DND-41 (cell line): Measurements from ENCODE around the gene PTPRG.

Source experiments
- ATAC-seq: fragments of 200-7000 bp; cut with Tn5 transposase; 3 replicates; pipeline ENCODE4 v1.9.1; 2021; ENCODE audit warnings: low read depth; ENCODE audit not compliant: insufficient read depth
- DNase-seq: peaks from one replicate; pipeline ENCODE4 v3.0.0-alpha.2; 2020
- H2AFZ ChIP-seq: 2 replicates; pipeline ENCODE4 v1.6.0; 2012; ENCODE audit warnings: low read depth, low read length
- H3K27ac ChIP-seq: 2 replicates; pipeline ENCODE4 v1.5.1; 2012; ENCODE audit warnings: low read length, inconsistent platforms
- H3K27me3 ChIP-seq: fragments of 200-600 bp; sonication (generic); 2 replicates; pipeline ENCODE4 v1.6.0; 2012; ENCODE audit warnings: low read length, mild to moderate bottlenecking, inconsistent platforms; ENCODE audit not compliant: insufficient read depth, poor library complexity
- H3K36me3 ChIP-seq: 2 replicates; pipeline ENCODE4 v1.5.1; 2012; ENCODE audit warnings: low read length, inconsistent platforms; ENCODE audit not compliant: insufficient read depth
- H3K4me1 ChIP-seq: 2 replicates; pipeline ENCODE4 v1.5.1; 2012; ENCODE audit warnings: mild to moderate bottlenecking, low read length; ENCODE audit not compliant: insufficient read depth
- H3K4me2 ChIP-seq: 2 replicates; pipeline ENCODE4 v1.6.0; 2012; ENCODE audit warnings: mild to moderate bottlenecking, moderate library complexity, low read length, inconsistent platforms; ENCODE audit not compliant: insufficient read depth
- H3K4me3 ChIP-seq, 2 experiments: fragments of 200-600 bp in 1 of 2; shearing (Covaris generic) in 1 of 2; 2 replicates each; pipeline ENCODE4 v1.5.1; 2012 to 2016; ENCODE audit warnings: inconsistent platforms in 2 of 2, low read length in 2 of 2, mild to moderate bottlenecking in 2 of 2, low read depth in 1 of 2, moderate library complexity in 1 of 2
- H3K79me2 ChIP-seq: 2 replicates; pipeline ENCODE4 v1.6.0; 2012; ENCODE audit warnings: low read length, inconsistent platforms; ENCODE audit not compliant: insufficient read depth
- H3K9ac ChIP-seq: 2 replicates; pipeline ENCODE4 v1.6.0; 2012; ENCODE audit warnings: low read depth, mild to moderate bottlenecking, inconsistent platforms, low read length, moderate library complexity
- H3K9me3 ChIP-seq: 2 replicates; pipeline ENCODE4 v1.5.1; 2012; ENCODE audit warnings: low read length, moderate library complexity, mild to moderate bottlenecking, inconsistent platforms; ENCODE audit not compliant: insufficient read depth, severe bottlenecking
- H4K20me1 ChIP-seq: 2 replicates; pipeline ENCODE4 v1.6.0; 2012; ENCODE audit warnings: low read length; ENCODE audit not compliant: insufficient read depth
- EZH2 ChIP-seq: IDR thresholded peaks from 3 replicates; pipeline ENCODE4 v1.6.1; 2012; ENCODE audit warnings: borderline replicate concordance, low read depth, mild to moderate bottlenecking, moderate library complexity, low read length, inconsistent platforms; ENCODE audit not compliant: severe bottlenecking
- TF ChIP-seq, protein P1 (sequence below): IDR thresholded peaks from 2 replicates; pipeline ENCODE4 v1.5.1; 2012; ENCODE audit warnings: borderline replicate concordance, low read length, moderate library complexity, mild to moderate bottlenecking; ENCODE audit not compliant: poor library complexity, severe bottlenecking; ENCODE audit errors: extremely low read depth

PTPRG gene

DNA sequence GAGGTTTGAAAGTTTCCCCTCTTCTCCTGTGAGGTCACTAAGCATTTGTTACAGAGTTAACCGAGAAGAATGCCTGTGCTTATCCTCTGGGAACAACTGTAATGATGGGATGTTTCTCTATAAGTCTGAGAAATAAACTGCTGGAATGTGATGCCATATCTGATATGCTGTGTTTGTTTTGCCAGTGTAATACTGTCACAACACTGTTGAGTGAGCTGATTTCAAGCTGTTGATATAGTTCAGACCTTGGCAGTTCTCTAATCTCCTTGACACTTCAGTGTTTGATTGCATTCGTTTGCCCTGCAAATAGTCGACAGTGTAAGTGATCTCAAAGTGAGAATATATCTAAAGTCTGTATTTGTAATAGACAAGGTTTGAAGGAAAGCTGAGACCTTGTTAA lies 73.3 kb downstream of the PTPRG start:
- ATAC-seq (no peak), DNase-seq (no peak)
- H3K27me3 ChIP-seq: no peaks in the 10 kb centered on the region
- no peaks in the 10 kb centered on the region for H3K79me2 ChIP-seq
- H3K36me3 ChIP-seq: no peaks in the 10 kb centered on the region
- H3K9me3 ChIP-seq: no peaks in the 10 kb centered on the region
- H3K9ac ChIP-seq: no peak overlapping the region
- no peak overlapping the region for H2AFZ ChIP-seq
- no peaks in the 10 kb centered on the region for H3K4me1 ChIP-seq
- no peak for TF ChIP-seq EZH2
- TF ChIP-seq, protein P1, sequence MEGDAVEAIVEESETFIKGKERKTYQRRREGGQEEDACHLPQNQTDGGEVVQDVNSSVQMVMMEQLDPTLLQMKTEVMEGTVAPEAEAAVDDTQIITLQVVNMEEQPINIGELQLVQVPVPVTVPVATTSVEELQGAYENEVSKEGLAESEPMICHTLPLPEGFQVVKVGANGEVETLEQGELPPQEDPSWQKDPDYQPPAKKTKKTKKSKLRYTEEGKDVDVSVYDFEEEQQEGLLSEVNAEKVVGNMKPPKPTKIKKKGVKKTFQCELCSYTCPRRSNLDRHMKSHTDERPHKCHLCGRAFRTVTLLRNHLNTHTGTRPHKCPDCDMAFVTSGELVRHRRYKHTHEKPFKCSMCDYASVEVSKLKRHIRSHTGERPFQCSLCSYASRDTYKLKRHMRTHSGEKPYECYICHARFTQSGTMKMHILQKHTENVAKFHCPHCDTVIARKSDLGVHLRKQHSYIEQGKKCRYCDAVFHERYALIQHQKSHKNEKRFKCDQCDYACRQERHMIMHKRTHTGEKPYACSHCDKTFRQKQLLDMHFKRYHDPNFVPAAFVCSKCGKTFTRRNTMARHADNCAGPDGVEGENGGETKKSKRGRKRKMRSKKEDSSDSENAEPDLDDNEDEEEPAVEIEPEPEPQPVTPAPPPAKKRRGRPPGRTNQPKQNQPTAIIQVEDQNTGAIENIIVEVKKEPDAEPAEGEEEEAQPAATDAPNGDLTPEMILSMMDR: no peak
- H3K27ac ChIP-seq: no peak overlapping the region
- H4K20me1 ChIP-seq: no peaks in the 10 kb centered on the region
- no peak overlapping the region for H3K4me3 ChIP-seq
- H3K4me2 ChIP-seq: no peak overlapping the region

DNA sequence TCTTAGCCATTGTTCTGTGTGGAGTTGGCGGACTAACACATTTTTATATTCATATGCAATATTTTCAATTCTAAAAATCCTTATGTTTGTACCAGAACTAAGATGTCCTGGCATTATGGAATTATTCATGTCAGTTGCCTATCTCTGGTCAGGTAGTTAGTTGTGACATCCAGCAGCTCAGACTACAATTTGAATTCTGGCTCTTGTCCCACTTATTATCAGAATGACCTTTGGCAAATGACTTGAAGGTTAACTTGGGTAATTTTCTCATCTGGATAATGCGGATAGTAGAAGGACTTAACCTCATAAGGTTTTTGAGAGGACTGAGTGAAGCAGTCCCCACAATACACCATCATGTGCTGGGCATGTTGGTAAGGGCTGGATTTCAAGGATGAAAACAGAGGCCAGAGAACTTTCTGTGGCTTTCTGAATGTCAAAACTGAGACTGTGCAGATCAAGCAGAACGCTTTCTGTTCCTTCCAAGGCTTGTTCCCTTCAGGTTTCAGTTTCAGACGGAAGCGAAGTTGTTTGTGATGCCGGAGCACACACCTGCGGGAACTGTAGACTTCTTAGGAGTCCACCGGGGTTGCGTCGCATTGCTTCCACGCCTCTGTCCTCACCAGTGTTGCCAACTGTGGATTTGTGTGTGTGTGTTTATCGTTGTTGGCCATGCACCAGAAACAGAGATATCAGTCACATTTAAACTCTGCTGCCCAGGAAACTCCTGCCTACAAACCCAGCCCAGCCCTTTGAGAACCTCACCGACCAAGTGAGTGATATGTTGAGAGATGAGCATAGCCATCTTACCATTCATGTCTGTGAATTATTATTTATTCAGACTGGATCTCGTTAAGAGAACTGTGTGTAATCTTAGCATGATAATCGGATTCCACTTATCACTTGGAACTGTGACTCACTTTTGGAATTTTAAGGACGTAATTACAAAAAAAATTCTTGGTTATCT lies 76.0 kb downstream of the PTPRG start:
- Histone ChIP-seq H3K27me3 (no peaks in the 10 kb centered on the region), H3K9me3 (no peaks in the 10 kb centered on the region), H3K79me2 (no peaks in the 10 kb centered on the region), H3K9ac (no peak overlapping the region), H3K4me3 (no peak overlapping the region), H3K36me3 (no peaks in the 10 kb centered on the region), H4K20me1 (no peaks in the 10 kb centered on the region), H3K4me1 (no peaks in the 10 kb centered on the region), H3K27ac (no peak overlapping the region), H3K4me2 (no peak overlapping the region), H2AFZ (no peak overlapping the region)
- ATAC-seq: no peak
- DNase-seq: no peak
- no peak for TF ChIP-seq EZH2
- TF ChIP-seq, protein P1: no peak

DNA sequence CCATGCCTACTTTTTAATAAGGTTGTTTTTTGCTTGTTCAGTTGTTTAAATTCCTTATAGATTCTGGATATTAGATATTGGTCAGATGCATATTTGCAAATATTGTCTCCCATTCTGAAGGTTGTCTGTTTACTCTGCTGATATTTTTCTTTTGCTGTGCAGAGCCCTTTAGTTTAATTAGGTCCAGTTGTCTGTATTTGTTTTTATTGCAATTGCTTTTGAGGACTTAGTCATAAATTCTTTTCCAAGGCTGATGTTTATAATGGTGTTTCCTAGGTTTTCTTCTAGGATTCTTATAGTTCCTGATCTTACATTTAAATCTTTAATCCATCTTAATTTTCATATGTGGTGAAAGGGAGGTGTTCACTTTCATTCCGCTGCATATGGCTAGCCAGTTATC lies 77.4 kb downstream of the PTPRG start:
- Histone ChIP-seq H3K27ac (no peak overlapping the region), H3K4me3 (no peak overlapping the region), H3K79me2 (no peaks in the 10 kb centered on the region), H3K36me3 (no peaks in the 10 kb centered on the region), H3K9me3 (no peaks in the 10 kb centered on the region), H3K4me2 (no peak overlapping the region), H3K27me3 (no peaks in the 10 kb centered on the region), H4K20me1 (no peaks in the 10 kb centered on the region), H3K4me1 (no peaks in the 10 kb centered on the region), H3K9ac (no peak overlapping the region), H2AFZ (no peak overlapping the region)
- TF ChIP-seq, protein P1: no peak
- no peak for TF ChIP-seq EZH2
- ATAC-seq (no peak), DNase-seq (no peak)
